Neuronal stem cell (in vitro differentiated cells): ENCODE data around the gene ARHGAP26.

Experiments used
- DNase-seq: peaks from one replicate; pipeline ENCODE4 v3.0.0-alpha.2; 2013; ENCODE audit warnings: low spot score
- H2AFZ ChIP-seq: one replicate; pipeline ENCODE4 v1.6.1; 2013; ENCODE audit warnings: mild to moderate bottlenecking, low read length, inconsistent platforms
- H2AK5ac ChIP-seq: 2 replicates; pipeline ENCODE4 v1.6.1; 2013; ENCODE audit warnings: low read depth, mild to moderate bottlenecking, inconsistent platforms, low read length, moderate library complexity, mixed read lengths
- H2BK120ac ChIP-seq: 2 replicates; pipeline ENCODE4 v1.6.1; 2013; ENCODE audit warnings: low read depth, mild to moderate bottlenecking, inconsistent platforms, low read length, moderate library complexity, mixed read lengths
- H2BK12ac ChIP-seq: one replicate; pipeline ENCODE4 v1.6.1; 2013; ENCODE audit warnings: low read length, inconsistent platforms
- H2BK15ac ChIP-seq: 2 replicates; pipeline ENCODE4 v1.6.1; 2013; ENCODE audit warnings: mild to moderate bottlenecking, low read length, inconsistent platforms, mixed read lengths
- H2BK5ac ChIP-seq: one replicate; pipeline ENCODE4 v1.6.1; 2013; ENCODE audit warnings: inconsistent platforms, mild to moderate bottlenecking, low read length, moderate library complexity
- H3K14ac ChIP-seq: one replicate; pipeline ENCODE4 v1.6.1; 2013; ENCODE audit warnings: low read length, inconsistent platforms
- H3K18ac ChIP-seq: 2 replicates; pipeline ENCODE4 v1.6.1; 2013; ENCODE audit warnings: low read length, inconsistent platforms
- H3K23ac ChIP-seq: 2 replicates; pipeline ENCODE4 v1.6.1; 2013; ENCODE audit warnings: low read depth, mild to moderate bottlenecking, mixed read lengths, low read length, inconsistent platforms; ENCODE audit not compliant: poor library complexity
- H3K27ac ChIP-seq: replicated peaks from 3 replicates; pipeline ENCODE4 v1.5.1; 2013; ENCODE audit warnings: low read length, inconsistent platforms
- H3K27me3 ChIP-seq, 3 experiments: 2 replicates each; pipeline ENCODE4 v1.6.1; 2013; ENCODE audit warnings: low read length in 3 of 3, mild to moderate bottlenecking in 2 of 3, inconsistent platforms in 1 of 3, low read depth in 1 of 3, mixed read lengths in 1 of 3, moderate library complexity in 1 of 3; ENCODE audit not compliant: control insufficient read depth in 3 of 3, insufficient read depth in 3 of 3
- H3K36me3 ChIP-seq, 2 donors: replicated peaks in 1 of 2; 2 replicates each; pipeline ENCODE4 v1.6.1; 2013; ENCODE audit warnings: low read length in 2 of 2; ENCODE audit not compliant: control insufficient read depth in 2 of 2, insufficient read depth in 2 of 2
- H3K4ac ChIP-seq: 2 replicates; pipeline ENCODE4 v1.6.1; 2013; ENCODE audit warnings: inconsistent platforms, mild to moderate bottlenecking, low read length, moderate library complexity
- H3K4me1 ChIP-seq, 2 donors: 1 replicate in 1 of 2; 2 replicates in 1 of 2; pipeline ENCODE4 v1.6.1; 2013; ENCODE audit warnings: low read length in 2 of 2, low read depth in 1 of 2; ENCODE audit not compliant: control insufficient read depth in 2 of 2, insufficient read depth in 1 of 2
- H3K4me2 ChIP-seq: one replicate; pipeline ENCODE4 v1.6.1; 2013; ENCODE audit warnings: mild to moderate bottlenecking, low read length, inconsistent platforms; ENCODE audit not compliant: insufficient read depth, poor library complexity, severe bottlenecking
- H3K4me3 ChIP-seq, 2 donors: 2 replicates each; pipeline ENCODE4 v1.5.1; 2013; ENCODE audit warnings: low read length in 2 of 2, mild to moderate bottlenecking in 2 of 2, inconsistent platforms in 1 of 2, moderate library complexity in 1 of 2
- H3K79me1 ChIP-seq: one replicate; pipeline ENCODE4 v1.6.1; 2013; ENCODE audit warnings: low read depth, mild to moderate bottlenecking, inconsistent platforms, low read length, moderate library complexity
- H3K9ac ChIP-seq: one replicate; pipeline ENCODE4 v1.6.1; 2013; ENCODE audit warnings: mild to moderate bottlenecking, low read depth, low read length, inconsistent platforms; ENCODE audit not compliant: poor library complexity
- H3K9me3 ChIP-seq, 2 donors: replicated peaks in 1 of 2; 2 replicates each; pipeline versions ENCODE3 to v1.6.1; 2013; ENCODE audit warnings: low read length in 2 of 2, mild to moderate bottlenecking in 2 of 2, inconsistent platforms in 1 of 2, low read depth in 1 of 2, mixed read lengths in 1 of 2, moderate library complexity in 1 of 2; ENCODE audit not compliant: control insufficient read depth in 2 of 2, insufficient read depth in 1 of 2
- H4K8ac ChIP-seq: one replicate; pipeline ENCODE4 v1.6.1; 2013; ENCODE audit warnings: low read depth, mild to moderate bottlenecking, inconsistent platforms, low read length, moderate library complexity
- H4K91ac ChIP-seq: one replicate; pipeline ENCODE4 v1.6.1; 2013; ENCODE audit warnings: low read length, low read depth, mild to moderate bottlenecking, inconsistent platforms; ENCODE audit not compliant: poor library complexity
- WGBS, 2 donors: extraction: QIAGEN DNeasy Blood & Tissue Kit; methylation state at CpG; one replicate each; pipeline ENCODE4 v1.1.7; 2013; ENCODE audit warnings: missing lambda C conversion rate in 2 of 2, mixed read lengths in 1 of 2; ENCODE audit not compliant: insufficient read length in 2 of 2, insufficient replicate concordance in 1 of 2; ENCODE audit errors: extremely low coverage in 2 of 2; 5-methylcytosine and 5-hydroxymethylcytosine counted together

ARHGAP26 gene

DNA sequence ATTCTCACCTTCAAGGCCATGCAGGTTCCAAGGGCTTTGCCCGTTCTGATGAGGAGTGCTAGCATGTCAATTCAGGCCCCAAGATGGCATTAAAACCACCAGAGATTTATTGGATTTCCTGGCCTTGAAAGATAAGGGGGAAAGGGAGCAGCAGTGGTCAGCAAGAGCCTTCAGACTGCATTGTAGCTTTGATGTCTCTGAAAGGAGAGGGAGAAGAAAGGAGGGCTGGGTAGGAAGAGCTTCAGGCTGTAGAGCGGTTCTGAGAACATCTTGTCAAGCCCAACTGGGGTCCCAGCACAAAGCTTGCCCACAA is 42.5 kb upstream of the ARHGAP26 start:
- WGBS, 2 donors, result no CpG with 5 or more reads among the region's 2 CpGs
- Histone ChIP-seq H2BK12ac (no peak overlapping the region), H3K18ac (no peak overlapping the region), H3K4me1 (peaks cover 0 to 4% of the 10 kb centered on the region in 2 donors), H2AFZ (no peak overlapping the region), H3K27ac (no peak overlapping the region), H3K4ac (no peak overlapping the region), H2AK5ac (no peak overlapping the region), H2BK5ac (no peak overlapping the region), H3K4me3 (no peak overlapping the region), H3K4me2 (no peak overlapping the region), H2BK120ac (no peak overlapping the region), H3K23ac (no peak overlapping the region), H3K9ac (no peak overlapping the region), H3K27me3 (no peaks in the 10 kb centered on the region), H3K36me3 (no peaks in the 10 kb centered on the region), H3K79me1 (no peaks in the 10 kb centered on the region), H4K8ac (no peak overlapping the region), H3K9me3 (no peaks in the 10 kb centered on the region), H4K91ac (no peak overlapping the region), H2BK15ac (no peak overlapping the region), H3K14ac (no peak overlapping the region)
- no peak for DNase-seq

DNA sequence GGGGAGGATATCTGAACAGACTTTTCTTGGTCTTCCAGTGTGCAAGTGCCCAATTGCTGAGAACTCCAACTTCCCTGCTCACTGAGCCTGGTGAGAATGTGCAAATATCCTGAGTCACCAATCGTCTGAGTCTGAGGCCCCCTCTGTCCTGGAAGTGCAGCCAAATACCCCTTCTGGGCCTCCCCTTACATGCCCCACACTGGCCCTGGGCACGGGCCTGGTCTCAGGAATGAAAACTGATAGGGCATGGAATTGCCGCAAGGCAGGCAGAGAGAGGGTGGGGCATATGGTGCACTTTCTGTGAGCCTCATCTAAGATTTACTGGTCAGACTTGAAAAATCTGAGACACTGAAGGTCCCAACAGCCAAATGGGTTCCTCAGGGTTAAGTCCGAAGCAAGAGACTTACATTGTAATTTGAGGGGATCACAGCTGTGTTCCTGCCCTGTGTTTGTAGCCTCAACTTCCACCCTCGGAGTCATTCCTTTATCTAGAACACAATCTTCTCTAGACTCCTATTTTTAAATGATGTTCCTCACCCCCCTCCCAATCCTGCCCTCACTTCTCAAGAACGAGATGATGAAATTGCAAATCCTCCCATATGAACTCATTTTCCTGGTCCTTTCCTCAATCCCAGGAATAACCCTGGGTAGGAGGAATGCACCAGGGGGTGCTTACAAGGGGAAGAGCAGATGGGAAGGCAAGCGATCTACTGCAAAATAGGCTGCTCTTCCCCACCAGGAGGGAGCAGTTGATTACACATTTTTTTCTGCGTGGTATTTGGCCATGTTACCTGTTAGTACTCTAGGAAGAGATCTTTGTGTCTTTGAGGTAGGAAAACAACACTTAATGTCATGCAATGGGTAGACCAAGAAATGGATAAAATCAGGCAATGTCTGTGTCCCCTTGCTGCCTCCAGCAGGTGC is 34.6 kb upstream of the ARHGAP26 start:
- Histone ChIP-seq H2BK5ac (no peak overlapping the region), H3K79me1 (no peaks in the 10 kb centered on the region), H3K23ac (no peak overlapping the region), H4K91ac (no peak overlapping the region), H3K18ac (no peak overlapping the region), H2BK15ac (no peak overlapping the region), H3K4me3 (no peak overlapping the region), H4K8ac (no peak overlapping the region), H2AK5ac (no peak overlapping the region), H3K27me3 (no peaks in the 10 kb centered on the region), H3K9ac (no peak overlapping the region), H2BK120ac (no peak overlapping the region), H2BK12ac (no peak overlapping the region), H3K9me3 (no peaks in the 10 kb centered on the region), H2AFZ (peak overlapping the region; percentile 55), H3K4me2 (no peak overlapping the region), H3K27ac (no peak overlapping the region), H3K4ac (no peak overlapping the region), H3K4me1 (peaks cover 0 to 3% of the 10 kb centered on the region in 2 donors), H3K14ac (no peak overlapping the region), H3K36me3 (no peaks in the 10 kb centered on the region)
- no peak for DNase-seq
- WGBS, 2 donors, result no CpG with 5 or more reads among the region's 8 CpGs

DNA sequence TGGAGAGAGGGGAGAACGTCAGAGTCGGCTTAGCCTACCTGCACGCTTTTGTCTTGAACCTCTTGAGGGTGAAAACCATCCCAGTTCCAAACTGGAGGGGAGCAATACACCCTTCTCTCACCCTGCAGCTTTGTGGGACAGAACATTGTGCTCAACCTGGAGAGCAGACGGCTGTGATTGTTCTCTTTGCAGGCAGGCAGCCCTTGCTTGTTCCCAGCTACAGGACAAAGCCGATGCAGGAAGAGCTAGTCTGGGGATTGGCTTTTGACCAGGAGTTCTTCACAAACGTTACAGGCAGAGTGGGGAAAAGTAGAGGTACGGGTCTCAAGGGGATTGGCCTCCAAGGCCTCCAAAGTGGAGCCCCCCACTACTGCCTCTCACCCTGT is 33.9 kb upstream of the ARHGAP26 start:
- no CpG with 5 or more reads among the region's 7 CpGs for whole genome bisulfite sequencing, 2 donors
- no peaks in the 10 kb centered on the region for H3K27me3 ChIP-seq

DNA sequence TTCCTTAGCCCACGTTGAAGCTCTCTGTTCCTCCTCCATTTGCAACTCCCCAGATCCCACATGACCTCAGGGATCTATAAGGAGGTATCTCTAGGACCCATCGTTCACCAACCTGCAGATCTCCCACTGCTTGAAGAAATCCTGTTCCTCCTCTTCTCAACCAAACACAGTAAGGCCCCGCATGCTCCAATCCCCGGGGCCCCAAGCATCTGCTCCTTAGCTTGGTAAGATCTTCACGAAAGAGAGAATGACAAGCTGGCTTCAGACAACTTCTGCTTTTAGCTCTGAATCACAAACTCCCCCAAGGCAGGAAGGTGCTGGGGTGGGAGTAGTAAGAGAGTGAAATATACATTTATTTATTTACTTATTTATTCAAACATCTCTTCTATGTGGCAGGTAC is 33.0 kb upstream of the ARHGAP26 start:
- DNase-seq, result no peak
- no peaks in the 10 kb centered on the region for H3K79me1 ChIP-seq

More for the DNA sequence above, 33.9 kb upstream of the ARHGAP26 start:
- Histone ChIP-seq H2AK5ac (no peak overlapping the region), H3K4me1 (peaks cover 0 to 3% of the 10 kb centered on the region in 2 donors), H3K27ac (no peak overlapping the region), H2BK5ac (no peak overlapping the region), H4K8ac (no peak overlapping the region), H3K23ac (no peak overlapping the region), H2BK15ac (no peak overlapping the region), H3K36me3 (no peaks in the 10 kb centered on the region), H3K4me3 (no peak overlapping the region), H2AFZ (peak overlapping the region; percentile 55), H2BK120ac (no peak overlapping the region), H2BK12ac (no peak overlapping the region), H3K14ac (no peak overlapping the region), H3K79me1 (no peaks in the 10 kb centered on the region), H3K9me3 (no peaks in the 10 kb centered on the region), H3K4ac (no peak overlapping the region), H4K91ac (no peak overlapping the region), H3K18ac (no peak overlapping the region), H3K4me2 (no peak overlapping the region), H3K9ac (no peak overlapping the region)
- no peak for DNase-seq

More for the DNA sequence above, 33.0 kb upstream of the ARHGAP26 start:
- no peak overlapping the region for H2BK5ac ChIP-seq
- no peak overlapping the region for H2AK5ac ChIP-seq
- H3K27ac ChIP-seq, result no peak overlapping the region
- no peak overlapping the region for H3K4me3 ChIP-seq
- no peaks in the 10 kb centered on the region for H3K9me3 ChIP-seq
- no peak overlapping the region for H3K9ac ChIP-seq
- no peak overlapping the region for H3K23ac ChIP-seq
- H3K18ac ChIP-seq, result no peak overlapping the region
- no peak overlapping the region for H2BK12ac ChIP-seq
- no peak overlapping the region for H4K91ac ChIP-seq
- H2BK15ac ChIP-seq, result no peak overlapping the region
- no peak overlapping the region for H2BK120ac ChIP-seq
- H4K8ac ChIP-seq, result no peak overlapping the region
- no peak overlapping the region for H3K4ac ChIP-seq
- H3K14ac ChIP-seq, result no peak overlapping the region
- peaks cover 0 to 4% of the 10 kb centered on the region in 2 donors for H3K4me1 ChIP-seq
- no CpG with 5 or more reads among the region's 5 CpGs for WGBS, 2 donors
- H2AFZ ChIP-seq, result no peak overlapping the region
- H3K4me2 ChIP-seq, result no peak overlapping the region
- no peaks in the 10 kb centered on the region for H3K36me3 ChIP-seq
- no peaks in the 10 kb centered on the region for H3K27me3 ChIP-seq
